Measurements from ENCODE around the gene PWP1. TPM values are rescaled to one million over a fixed set of nuclear protein-coding genes. Genes with fewer than 3 reads are reported as not detected.

Gene PWP1
- total RNA-seq, 1 donor from 2014 or later: 28.2 TPM

DNA sequence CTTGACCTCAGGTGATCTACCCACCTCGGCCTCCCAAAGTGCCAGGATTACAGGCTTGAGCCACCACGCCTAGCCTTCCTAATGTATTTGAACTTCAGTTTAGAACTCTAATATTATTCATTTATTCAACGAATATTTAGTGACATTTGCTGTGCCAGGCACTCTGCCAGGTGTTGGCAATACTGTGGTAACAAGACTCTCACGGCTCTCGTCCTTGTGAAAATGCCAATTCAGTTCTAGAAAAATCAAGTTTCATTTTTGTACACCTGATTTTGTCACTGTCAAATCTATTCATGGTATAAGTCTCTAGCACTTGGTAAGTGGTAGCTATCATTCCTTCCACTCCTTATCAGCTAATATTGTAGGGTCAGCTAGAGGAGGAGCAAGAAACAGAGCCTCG lies 6.3 kb upstream of the PWP1 start:
- H3K4me1 Mint-ChIP-seq (ENCODE audit: low read depth): peaks cover under 1% of the 10 kb centered on the region
- H3K4me3 Mint-ChIP-seq (ENCODE audit: low read depth): no peak overlapping the region
- H3K9me3 Mint-ChIP-seq (ENCODE audit: low read depth): no peaks in the 10 kb centered on the region

GRCh38 chr12:107681455-107681835 lies 4.2 kb upstream of the PWP1 start:
- H3K9me3 Mint-ChIP-seq (ENCODE audit: low read depth): no peaks in the 10 kb centered on the region
- H3K27me3 Mint-ChIP-seq: peaks cover 20% of the 10 kb centered on the region
- H3K4me1 Mint-ChIP-seq (ENCODE audit: low read depth): peaks cover 17% of the 10 kb centered on the region
- no peaks in the 10 kb centered on the region for H3K36me3 Mint-ChIP-seq (ENCODE audit: insufficient read depth)
- no peak overlapping the region for H3K27ac Mint-ChIP-seq
- H3K4me3 Mint-ChIP-seq (ENCODE audit: low read depth): no peak overlapping the region
- TF ChIP-seq CTCF (IDR thresholded peaks at IDR 0.05; ENCODE audit: unreplicated experiment): no peak
- no peak for DNase-seq (ENCODE audit: low spot score, unreplicated experiment)

More for the DNA sequence above, 6.3 kb upstream of the PWP1 start:
- no peak for DNase-seq (ENCODE audit: low spot score, unreplicated experiment)
- TF ChIP-seq CTCF (IDR thresholded peaks at IDR 0.05; ENCODE audit: unreplicated experiment): no peak
- Mint-ChIP-seq H3K27ac (no peak overlapping the region), H3K36me3 (ENCODE audit: insufficient read depth) (no peaks in the 10 kb centered on the region), H3K27me3 (peaks cover 20% of the 10 kb centered on the region)

DNA sequence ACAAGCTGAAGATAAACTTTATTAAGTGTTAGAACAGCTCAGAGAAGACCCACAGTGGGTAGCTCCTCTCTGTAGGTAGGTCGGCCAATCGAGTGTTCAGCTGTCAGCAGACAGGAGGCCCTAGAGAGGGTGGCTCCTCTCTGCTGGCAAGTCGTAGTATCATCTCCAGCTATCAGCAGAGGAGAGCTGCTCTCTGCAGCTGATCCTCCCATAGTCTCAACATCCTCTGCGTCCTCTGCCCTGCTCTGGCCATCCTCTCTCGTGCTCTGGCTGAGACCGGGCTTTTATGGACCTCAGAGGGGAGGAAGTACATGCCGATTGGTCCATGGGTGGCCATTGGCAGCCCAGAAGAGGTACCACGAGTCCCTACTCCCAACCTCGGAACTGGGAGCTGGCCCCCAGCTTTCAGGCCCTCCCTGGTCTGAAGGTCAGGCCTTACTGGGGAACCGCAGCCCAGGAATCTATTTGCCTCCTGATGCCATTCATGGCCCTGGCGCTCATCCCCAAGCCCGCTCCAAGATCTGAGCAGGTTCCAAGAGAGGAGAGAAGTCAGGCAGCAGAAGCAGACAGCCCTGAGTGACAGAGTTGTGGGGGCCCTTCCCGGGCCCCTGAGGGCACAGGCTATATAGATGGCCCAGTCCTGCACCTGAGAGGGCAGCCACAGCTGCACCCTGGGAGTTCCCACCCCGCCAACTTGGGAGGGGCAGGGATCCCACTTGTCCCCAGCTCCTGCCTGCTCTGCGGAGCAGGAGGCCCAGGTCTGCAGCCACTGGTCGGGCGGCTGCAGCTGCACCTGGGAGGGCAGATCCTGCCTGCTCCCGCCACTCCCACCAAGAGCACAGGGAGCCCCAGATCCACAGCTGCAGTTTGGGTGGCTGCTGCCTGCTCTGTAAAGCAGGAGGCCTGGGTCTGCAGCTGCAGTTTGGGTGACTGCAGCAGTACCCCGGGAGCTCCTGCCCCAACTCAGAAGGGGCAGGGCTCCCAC lies 3.5 kb upstream of the PWP1 start:
- Mint-ChIP-seq H3K27me3 (peaks cover 15% of the 10 kb centered on the region), H3K36me3 (ENCODE audit: insufficient read depth) (no peaks in the 10 kb centered on the region)

GRCh38 chr12:107684029-107684795 lies 1.4 kb upstream of the PWP1 start:
- peaks cover 5% of the 10 kb centered on the region for H3K36me3 Mint-ChIP-seq (ENCODE audit: insufficient read depth)
- peak overlapping the region; percentile 99 for H3K27ac Mint-ChIP-seq
- DNase-seq (ENCODE audit: low spot score, unreplicated experiment): no peak
- H3K9me3 Mint-ChIP-seq (ENCODE audit: low read depth): no peaks in the 10 kb centered on the region
- no peak for TF ChIP-seq CTCF (IDR thresholded peaks at IDR 0.05; ENCODE audit: unreplicated experiment)
- H3K27me3 Mint-ChIP-seq: no peaks in the 10 kb centered on the region
- H3K4me3 Mint-ChIP-seq (ENCODE audit: low read depth): peak overlapping the region; percentile 98
- peaks cover 20% of the 10 kb centered on the region for H3K4me1 Mint-ChIP-seq (ENCODE audit: low read depth)

More for the DNA sequence above, 3.5 kb upstream of the PWP1 start:
- no peak for TF ChIP-seq CTCF (IDR thresholded peaks at IDR 0.05; ENCODE audit: unreplicated experiment)
- DNase-seq (ENCODE audit: low spot score, unreplicated experiment): no peak
- H3K4me3 Mint-ChIP-seq (ENCODE audit: low read depth): no peak overlapping the region
- H3K4me1 Mint-ChIP-seq (ENCODE audit: low read depth): peaks cover 20% of the 10 kb centered on the region
- H3K27ac Mint-ChIP-seq: no peak overlapping the region
- no peaks in the 10 kb centered on the region for H3K9me3 Mint-ChIP-seq (ENCODE audit: low read depth)

DNA sequence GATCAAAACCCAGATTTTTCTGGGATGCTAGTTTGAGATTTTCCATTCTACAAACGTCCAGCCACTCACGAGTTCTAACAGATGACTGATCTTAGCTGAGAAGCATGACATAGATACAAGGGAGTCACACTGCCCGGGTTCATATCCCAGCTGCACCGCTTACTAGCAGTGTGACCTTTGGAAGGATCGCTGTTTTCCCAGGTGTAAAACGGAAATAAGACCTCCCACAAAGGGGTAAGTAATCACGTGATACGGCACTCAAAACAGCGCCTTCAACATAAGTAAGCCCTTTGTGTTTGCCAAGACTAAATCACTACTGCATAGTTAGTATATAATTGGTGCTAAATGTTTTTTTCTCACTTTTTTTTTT lies 624 bp upstream of the PWP1 start:
- Mint-ChIP-seq H3K4me1 (ENCODE audit: low read depth) (peaks cover 20% of the 10 kb centered on the region), H3K36me3 (ENCODE audit: insufficient read depth) (peaks cover 10% of the 10 kb centered on the region), H3K27ac (peak overlapping the region; percentile 99), H3K27me3 (no peaks in the 10 kb centered on the region), H3K9me3 (ENCODE audit: low read depth) (no peaks in the 10 kb centered on the region), H3K4me3 (ENCODE audit: low read depth) (peak overlapping the region; percentile 98)
- DNase-seq (ENCODE audit: low spot score, unreplicated experiment): no peak
- no peak for TF ChIP-seq CTCF (IDR thresholded peaks at IDR 0.05; ENCODE audit: unreplicated experiment)

Data from progenitor cell of endocrine pancreas (in vitro differentiated cells).